Activated CD8-positive, alpha-beta memory T cell treated with anti-CD3 and anti-CD28 coated beads, Interleukin-2, amount 50 U/mL, for 4 hours (primary cell): ENCODE data around the gene RIPK1.
"Not testable (repeated sequence)": the region's sequence is repeated elsewhere in the genome, so short reads cannot be mapped to it uniquely, and the experiment has no call there.

Source experiments
- DNase-seq: peaks from one replicate; pipeline ENCODE4 v3.0.0-alpha.2; 2020

The RIPK1 gene

DNA sequence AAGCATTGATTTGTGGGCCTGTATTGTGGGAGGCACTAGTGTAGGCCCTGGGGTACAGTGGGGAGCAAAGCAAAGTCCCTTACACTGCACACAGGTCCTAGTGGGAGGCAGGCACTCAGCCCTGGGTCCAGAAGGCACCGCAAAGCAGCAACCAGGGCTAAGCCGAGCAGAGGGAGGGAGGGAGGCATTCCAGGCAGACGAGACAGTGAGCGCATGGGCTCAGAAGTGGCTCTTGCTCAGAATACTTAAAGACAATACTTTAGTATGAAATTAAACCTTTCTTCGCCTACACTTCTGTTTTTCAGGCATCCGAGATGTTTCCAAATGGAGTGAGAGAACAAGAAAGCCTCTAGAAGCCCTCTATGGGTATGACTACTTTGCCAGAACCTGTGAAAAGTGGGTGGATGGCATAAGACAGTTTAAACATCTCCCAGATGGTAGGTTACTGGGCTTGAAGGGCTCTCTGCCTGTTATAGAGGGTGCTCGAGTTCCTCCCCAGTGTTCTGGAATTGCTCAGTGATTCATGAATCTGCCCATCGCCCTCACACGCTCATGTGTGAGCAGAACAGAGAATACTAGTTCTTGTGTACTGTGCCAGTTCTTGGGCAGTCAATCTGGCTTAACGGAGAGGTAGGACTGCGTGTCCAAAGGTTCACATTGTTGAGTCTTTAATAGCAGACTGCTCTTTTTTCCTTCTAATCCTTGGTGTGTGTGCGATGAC, 68.9 kb downstream of the RIPK1 start:
- DNase-seq = no peak

DNA sequence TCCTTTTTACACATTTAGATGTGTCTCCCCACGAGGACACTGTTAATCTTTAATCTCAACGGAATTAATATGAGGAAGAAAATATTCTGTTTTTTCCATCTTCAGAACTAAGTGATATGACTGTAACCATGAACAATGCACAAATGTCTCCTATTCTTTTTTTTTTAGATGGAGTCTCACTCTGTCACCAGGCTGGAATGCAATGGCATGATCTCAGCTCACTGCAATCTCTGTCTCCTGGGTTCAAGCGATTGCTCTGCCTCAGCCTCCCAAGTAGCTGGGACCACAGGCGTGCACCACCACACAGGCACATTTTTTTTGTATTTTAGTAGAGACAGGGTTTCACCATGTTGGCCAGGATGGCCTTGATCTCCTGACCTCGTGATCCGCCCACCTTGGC, 69.6 kb downstream of the RIPK1 start:
- DNase-seq = not testable (repeated sequence)

DNA sequence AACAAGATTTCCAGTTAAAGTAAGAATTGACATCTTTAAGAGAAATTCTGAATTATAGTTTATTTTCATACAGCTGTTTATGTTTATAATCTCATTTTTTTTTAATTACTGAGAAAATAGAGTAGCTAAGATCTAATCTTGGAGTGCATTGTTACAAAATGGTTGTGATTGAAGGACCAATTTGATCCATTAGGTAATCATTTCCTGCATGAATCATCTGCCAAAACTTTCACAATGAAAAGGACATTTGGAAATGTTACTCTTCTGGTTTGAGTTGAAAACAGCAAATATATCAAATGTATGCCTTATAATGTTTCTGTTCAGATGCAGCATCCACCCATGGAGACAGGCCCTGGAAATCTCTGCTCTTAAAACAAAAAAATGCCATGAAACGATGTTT, 70.0 kb downstream of the RIPK1 start:
- no peak for DNase-seq

DNA sequence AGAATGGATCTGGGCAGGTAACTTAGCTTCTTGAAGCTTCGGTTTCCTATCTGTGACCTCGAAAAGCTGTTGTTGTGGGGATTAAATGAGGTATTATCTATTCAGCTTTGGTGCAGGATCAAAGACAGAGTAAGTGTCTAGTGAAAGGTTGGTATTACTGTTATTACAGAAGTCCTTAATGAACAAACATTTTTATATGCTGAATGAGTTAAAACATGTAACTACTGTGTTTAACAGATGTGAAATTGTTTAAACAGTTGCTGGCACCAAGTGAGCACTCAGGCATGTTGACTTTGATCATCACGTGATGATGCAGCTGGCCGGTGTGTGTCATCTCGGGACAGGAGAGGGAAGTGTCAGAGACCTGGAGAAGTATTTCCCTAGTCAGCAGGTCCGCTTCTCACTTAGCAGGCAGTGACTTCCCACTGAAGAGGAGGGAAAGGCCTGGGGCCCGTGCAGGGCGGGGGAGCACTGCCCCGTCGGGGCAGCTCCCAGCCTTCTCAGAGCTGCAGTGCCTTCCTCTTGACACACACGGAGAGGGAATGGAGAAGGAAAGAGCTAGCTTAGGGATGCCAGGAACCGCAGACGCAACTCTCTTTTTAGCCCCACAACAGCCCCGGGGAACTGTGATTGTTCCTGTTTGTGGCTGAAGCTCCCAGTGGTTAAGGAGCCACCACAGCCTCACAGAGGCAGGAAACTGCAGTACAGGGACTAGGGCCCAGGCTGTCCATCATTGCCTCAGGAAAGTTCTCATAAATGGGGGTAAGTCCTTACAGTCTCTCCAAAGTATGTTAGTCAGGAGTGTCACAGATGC, 71.0 kb downstream of the RIPK1 start:
- DNase-seq = no peak

DNA sequence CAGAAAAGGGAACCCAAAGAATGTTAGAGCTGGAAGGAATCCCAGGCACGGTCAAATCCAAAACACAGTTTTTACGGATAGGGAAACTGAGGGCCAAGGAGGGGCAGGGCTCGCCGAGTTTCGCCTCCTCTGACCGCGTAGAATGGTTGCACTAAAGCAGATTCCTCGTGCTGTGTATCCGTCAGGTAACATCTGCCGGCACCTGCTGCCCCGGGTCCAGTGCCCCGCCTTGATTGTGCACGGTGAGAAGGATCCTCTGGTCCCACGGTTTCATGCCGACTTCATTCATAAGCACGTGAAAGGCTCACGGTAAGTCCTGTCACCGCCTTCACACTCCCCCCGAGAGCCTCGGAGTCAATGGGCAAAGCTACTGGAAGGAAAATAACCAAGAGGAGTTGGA, 71.9 kb downstream of the RIPK1 start:
- DNase-seq = no peak

DNA sequence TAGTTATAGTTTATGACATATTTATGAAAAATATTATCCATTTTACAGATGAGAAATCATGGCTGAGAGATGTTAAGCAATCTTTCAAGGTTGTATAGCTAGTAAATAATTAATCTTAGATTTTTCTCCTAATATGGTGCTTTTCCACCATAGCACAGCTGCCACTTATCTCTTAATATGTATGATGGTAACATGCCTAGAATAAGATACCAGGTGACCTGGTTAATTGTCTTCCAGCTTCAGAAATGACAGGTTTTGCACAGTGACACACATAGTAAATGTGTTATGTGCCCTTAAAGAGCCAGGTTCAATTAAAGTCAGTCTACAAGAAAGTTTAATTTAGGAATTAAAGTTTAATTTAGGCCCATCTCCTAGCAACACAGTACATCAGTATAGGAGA, 74.2 kb downstream of the RIPK1 start:
- DNase-seq = no peak

DNA sequence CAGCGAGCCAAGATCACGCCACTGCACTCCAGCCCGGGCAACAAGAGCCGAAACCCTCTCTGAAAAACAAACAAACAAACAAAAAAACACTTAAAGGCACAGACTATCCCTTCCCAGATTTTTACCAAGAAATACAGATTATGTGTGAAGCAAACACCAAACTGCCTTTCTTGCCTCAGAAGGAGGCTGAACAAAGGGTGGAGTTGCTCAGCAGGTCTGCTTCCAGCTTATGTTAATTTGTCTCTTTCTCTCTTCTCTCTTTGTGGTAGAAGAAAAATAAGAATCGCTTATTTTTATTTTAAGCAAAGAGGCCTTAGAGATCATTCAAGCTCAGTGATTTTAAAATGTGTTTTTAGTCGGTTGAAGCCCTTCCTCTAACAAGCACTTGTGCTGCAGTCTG, 74.9 kb downstream of the RIPK1 start:
- DNase-seq = no peak

DNA sequence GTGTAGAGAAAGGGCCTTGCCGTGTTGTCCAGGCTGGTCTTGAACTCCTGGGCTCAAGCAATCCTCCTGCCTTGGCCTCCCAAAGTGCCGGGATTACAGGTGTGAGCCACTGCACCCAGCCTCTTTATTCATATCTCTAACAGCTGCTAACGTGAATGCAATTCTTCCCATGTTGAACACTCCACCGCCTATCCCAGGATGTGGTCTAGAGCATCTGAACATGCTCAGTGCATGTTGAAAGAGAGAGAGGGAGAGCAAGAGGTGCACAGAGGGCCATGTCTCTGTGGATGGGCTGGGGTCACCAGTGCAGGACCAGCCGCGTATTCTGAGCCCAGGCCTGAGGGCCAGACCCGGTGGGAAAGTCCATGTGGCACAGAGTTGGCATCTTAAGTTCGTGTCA, 76.3 kb downstream of the RIPK1 start:
- DNase-seq = no peak

DNA sequence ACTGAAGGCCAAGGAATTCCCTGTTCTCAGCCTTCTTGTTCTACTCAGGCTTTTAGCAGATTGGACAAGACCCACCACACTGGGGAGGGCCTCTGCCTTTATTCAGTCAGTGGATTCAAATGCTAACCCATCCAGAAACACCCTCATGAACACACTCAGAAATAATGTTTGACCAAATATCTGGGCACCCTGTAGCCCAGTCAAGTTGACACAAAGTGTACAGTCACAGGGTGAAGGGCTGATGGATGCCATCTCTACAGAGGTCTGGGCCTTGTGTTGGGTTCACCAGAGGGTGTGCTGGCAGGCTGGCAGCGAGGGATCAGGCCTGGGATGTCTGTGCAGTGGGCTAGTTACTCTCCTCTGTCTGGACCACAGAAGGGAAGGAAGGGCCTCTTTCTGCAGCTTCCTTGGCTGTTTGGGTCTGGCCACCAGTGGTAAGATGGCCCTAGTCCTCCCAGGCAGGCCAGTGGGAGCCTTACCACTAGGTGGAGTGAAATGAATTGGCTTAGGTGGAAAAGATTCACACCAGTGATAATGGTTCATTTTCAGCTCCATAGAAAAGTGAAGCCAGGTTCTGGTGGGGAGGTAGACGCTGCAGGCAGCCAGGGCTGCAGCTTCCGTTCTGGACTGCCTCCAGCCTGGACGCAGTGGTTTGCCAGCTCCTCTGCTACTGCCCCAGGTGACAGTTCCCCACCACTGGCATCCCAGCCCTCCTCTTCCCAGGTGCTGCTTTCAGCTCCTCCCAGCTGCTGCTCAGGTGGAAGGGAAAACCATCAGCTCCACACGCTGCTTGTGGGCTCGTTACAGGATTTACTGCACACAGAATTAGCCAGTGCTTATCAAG, 79.8 kb downstream of the RIPK1 start:
- DNase-seq = no peak

DNA sequence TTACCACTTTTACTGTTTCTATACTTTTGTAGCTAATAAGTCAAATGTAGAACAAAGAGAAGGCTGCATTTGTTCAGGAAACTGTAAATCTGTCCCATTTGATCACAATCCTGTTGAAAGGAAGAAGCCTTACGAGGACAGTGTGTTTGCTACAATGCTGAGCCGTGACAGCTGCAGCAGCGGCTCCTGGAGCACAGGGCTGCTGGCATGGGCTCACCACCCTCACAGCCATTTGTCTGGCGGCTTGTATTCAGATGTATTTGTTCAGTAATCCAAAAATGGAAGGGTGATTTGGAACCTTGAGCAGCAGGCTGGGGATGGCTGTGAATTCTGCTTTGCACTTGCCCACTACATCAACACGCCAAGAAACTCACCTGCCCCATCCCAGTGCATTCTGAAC, 83.4 kb downstream of the RIPK1 start:
- no peak for DNase-seq

DNA sequence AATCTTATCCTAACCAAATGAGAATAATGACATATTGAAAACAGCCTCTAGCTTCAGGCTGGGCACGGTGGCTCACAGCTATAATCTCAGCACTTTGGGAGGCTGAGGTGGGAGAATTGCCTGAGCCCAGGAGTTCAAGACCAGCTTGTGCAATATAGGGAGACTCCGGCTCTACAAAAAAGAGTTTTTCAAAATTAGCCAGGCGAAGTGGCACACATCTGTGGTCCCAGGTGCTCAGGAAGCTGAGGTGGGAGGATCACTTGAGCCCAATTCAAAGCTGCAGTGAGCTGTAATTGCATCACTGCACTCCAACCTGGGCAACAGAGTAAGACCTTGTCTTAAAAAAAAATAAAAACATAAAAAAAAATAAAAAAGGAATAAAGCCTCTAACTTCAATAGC, 84.4 kb downstream of the RIPK1 start:
- DNase-seq = no peak

DNA sequence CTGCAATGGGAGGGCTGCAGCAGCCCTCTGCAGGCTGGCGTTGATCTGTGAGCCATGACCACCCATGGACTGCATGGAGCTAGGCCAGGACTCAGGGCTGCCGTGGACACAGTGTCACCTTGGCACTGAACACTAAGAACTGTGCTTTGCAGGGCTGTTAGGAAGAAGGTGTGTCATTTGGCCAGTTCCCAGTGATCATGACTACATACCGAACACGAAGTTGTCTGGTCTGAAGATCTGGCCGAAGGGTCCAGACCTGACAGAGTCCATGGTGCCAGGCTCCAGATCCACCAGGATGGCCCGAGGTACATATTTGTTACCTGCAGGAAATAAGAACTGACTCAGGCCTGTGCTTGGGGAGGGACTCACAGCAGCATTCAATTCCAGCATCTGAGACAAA, 87.1 kb downstream of the RIPK1 start:
- not testable (repeated sequence) for DNase-seq

DNA sequence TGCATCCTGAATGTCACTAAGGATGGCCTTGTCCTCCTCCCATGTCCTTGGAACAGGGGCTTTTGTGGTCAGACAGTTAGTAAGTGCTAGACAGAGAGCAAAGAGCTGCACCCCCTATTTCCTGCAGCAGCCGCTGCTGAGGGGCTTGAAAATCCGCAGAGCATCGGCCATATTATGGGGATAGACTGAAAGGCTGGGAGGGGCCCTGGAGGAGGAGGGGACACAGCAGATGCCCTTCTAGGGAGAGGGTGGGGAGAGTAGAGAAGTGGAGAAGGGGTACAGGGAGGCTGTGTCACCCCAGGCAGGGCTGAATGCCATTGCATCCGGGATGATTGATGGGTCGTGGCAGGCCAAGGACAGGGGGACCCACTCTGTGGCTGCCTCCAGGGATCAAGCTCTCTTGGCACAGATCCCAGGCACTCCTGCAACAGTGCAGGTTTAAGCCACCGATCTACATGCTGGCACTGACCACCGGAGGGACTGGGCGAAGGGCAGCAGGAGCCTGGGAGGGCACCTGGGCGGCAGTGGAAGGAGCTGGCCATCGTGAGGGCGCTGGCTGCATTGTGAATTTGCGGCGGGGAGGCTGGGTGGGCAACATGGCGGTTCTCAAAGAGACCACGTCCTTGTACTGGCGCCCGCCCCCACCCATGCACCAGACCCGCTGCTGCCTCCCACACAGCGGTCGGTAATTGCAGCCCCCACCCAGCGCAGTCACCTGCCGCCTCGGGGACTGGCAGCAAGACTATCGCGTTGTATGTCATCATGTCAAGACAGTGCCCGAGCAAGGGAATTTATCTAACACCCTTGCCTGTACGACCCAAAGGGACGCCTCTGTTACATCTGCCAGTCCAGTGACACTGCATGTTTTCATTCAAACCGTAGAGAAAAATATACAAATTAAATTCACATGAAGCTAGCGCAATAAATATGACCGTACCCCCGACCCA, 88.2 kb downstream of the RIPK1 start:
- DNase-seq = peak; percentile 41

DNA sequence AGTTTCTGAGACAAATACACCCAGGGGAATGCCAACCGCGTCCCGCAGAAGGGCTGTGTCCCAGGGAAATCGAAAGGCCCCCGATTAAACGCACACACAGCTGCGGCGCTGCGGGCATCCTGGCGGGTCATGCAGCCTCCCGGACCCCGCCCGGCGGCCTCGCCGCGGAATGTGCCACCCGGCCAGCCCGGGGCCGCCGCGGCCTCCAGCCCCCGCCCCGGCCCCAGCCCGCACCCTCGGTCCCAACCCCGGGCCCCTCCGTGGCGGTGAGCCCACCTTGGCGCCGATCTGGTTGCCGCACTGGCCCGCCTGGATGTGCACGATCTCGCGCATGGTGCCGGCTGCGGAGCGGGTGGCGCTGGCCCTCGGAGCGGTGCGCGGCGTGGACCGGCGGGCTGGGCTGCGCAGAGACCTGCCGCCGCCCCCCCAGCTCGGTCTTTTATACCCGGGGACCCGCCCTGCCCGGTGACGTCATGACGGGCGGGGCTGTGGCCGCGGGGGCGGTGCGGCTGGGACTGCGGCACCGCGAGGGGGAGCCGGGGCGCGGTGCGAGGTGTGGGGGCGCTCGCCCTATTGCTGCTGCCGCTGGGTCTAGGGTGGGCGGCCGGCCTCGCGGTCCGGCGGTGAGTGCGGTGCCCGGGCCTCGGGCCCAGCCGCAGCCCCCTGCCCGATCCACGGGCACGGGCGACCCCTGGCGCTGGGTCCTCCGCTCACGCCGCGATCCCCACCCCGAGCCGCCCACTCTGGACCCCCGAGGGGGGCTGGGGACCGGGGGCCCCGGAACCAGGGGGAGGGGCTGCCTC, 89.0 kb downstream of the RIPK1 start, which contains the start of gene TUBB2A:
Gene TUBB2A, minus strand, starts transcription at position 414 of the 803 bp plus-strand sequence. Its CDS starts 81 bp downstream, at position 333.
- peak; percentile 91 for DNase-seq

DNA sequence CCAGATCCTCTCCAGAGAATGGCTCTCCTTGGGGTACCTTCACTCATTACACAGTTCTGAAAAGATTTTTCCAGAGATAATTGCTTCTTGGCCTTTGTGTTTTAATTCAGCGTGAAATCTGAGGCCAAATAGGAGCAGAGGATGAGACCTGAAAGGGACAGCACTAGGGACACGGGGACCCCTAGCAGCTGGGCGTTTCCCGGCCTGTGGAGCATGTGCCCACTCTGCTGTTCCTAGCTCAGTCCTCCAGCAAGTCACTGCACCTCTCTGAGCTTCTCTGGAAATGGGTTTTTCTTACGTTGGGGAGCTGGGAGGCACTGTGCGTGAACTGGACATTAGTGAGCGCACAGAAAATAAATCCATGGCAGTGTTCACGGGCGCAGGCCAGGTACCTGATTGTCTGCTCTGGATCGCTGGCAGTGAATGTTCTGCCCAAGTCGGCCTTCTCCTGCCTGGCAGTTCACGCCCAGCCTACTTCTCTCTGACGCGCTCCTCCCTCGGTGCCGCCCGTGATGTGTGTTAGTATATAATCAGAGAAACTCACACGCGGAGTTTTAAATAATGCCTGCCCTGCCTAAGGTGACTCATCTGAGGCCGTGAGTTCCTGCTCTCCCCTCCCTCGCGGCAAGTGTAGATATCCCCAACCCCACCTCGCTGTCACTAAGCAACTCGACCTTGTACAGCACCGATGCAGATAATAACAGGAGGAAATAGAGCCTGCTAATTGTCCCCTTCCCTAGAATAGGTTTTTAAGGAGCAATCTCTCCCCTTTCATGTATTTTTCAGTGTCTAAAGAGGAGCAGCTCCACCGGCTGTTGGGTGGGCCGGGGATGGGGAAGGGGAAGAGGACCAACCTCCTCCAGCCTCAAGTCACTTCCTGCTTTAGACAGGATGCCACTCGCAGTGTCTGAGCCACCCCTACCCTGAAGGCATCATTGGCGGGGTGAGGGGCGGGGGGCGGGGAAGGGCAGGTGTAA, 91.8 kb downstream of the RIPK1 start:
- peak; percentile 75 for DNase-seq

DNA sequence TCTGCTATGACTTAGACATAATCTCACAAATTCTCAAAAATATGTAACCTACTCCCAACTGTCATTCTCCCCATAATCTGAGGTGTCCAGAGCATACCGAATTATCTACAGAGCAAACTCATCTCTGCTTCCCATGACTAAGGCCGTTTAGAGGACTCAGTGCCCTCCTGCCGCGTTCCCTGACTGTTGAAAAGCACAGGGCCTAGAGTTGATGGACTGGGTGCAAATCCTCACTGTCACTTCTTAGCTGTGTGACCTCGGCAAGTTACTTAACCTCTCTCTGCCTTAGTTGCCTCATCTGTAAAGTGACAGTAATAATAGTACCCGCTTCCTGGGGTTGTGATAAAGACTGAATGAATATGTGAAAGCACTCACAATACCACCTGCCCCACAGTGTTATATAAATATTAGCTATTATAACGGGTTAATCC, 93.8 kb downstream of the RIPK1 start:
- DNase-seq = no peak

DNA sequence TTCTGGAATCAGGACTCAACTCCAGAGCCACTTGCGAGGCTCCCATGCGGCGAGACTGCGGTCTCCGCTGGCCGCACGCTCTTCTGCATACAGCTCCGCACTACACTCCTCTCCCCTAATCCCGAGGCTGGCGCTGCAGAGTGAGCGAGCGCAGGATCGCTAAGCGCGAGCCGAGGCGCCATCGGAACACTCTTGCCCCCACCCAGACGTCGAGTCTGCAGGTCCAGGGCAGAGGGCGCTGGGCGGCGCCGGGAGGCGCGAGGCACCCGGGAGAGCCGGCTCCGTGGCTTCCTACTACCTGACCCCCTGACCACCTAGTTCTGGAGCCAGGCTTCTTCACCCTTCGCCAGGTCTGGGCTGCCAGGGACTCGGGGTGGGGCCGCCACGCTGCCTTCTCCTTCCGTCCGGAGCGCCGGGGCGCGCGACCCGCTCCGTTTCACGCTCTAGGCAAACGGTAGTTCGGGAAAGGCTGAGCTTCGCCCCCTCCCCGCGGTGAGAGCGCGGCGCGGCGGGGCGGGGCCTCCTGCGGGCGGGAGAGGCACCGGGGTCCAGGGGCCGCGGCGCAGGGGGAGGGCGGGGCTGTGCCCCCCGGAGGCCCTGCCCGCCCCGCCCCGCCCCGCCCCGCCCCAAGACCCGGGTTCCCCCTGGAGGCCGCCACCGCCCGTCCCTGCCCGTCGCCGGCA, 94.4 kb downstream of the RIPK1 start:
- DNase-seq = peak; percentile 64

DNA sequence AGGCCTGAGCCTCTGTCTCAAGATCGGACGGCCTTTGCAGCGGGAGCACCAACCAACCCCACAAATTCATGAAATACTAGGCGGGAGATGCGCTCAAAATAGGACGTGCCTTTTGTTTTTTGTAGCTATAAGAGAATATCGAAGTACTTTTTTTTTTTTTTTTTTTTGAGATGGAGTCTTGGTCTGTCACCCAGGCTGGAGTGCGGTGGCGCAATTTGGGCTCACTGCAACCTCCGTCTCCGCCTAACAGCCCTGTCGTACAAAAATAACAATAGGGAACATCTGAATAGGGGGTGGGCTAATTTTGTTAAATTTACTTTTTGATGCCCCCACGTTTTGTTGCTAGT, 94.9 kb downstream of the RIPK1 start:
- DNase-seq = no peak

DNA sequence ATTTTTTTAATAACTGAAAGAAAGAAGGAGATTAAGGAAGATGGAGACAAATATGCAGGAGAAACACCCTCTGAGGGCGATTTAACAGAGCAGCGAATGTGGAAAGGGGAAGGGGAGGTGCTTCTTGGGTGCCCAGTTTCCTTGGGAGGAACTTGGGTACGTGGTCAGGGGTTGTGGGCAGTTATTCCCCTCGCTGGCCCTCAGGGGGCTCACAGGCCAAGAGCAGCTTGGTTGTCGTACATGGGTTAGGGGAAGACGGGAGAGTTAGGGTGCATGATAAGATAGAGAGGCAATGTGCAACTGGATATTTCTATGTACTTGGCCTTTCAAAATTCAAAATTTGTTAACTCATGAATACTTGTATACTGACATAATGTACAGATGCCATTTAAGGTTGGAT, 96.1 kb downstream of the RIPK1 start:
- DNase-seq = no peak
